ENCODE measurements around the gene CSMD2. TPM values are rescaled to one million over a fixed set of nuclear protein-coding genes. Genes with fewer than 3 reads are reported as not detected.

Gene CSMD2
- total RNA-seq, 2 experiments from 2014 or later = not detected

DNA sequence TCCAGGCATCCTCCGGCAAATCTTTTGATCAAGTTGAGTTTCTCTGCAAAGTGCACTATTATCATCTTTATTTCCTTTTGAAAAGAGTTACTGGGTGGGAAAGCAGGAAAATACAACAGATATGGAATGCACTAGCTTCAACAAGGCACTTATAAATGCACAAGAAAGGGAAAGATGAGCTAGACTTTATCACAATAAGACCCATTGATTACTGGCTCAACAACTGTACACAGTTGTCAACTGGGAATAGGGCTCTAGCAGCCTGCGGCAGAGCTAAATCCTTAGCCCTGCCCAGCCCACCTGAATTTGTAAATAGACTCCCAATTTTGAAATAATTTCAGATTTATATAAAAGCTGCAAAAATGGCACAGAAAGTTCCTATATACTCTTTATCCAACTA lies 111.4 kb downstream of the CSMD2 start:
- no TSS peak for BruUV-seq (replicated peaks)
- Histone ChIP-seq H3K4me3 (ENCODE audit: low read depth, low read length, poor library complexity, severe bottlenecking) (no peak overlapping the region), H3K9me3 (ENCODE audit: low read length) (no peaks in the 10 kb centered on the region), H4K20me1 (ENCODE audit: insufficient read depth, low read length) (no peaks in the 10 kb centered on the region), H3K79me2 (ENCODE audit: insufficient read depth, low read depth, low read length) (no peaks in the 10 kb centered on the region), H3K9me2 (ENCODE audit: insufficient read depth, low read length) (no peaks in the 10 kb centered on the region), H2AFZ (ENCODE audit: low read length) (no peak overlapping the region), H3K36me3 (ENCODE audit: insufficient read depth, low read length) (no peaks in the 10 kb centered on the region), H3K4me1 (ENCODE audit: insufficient read depth, low read length, poor library complexity, severe bottlenecking) (no peaks in the 10 kb centered on the region), H3K4me2 (ENCODE audit: low read length) (no peak overlapping the region), H3K27ac (ENCODE audit: low read depth, low read length, poor library complexity, severe bottlenecking) (no peak overlapping the region)
- DNase-seq (ENCODE audit: low spot score) = no peak
- CTCF ChIA-PET (ENCODE audit: unreplicated experiment) = no interaction called here
- POLR2A ChIA-PET = interaction anchor here (0.6 to 0.7 kb wide), 2 partner anchors 165 to 197 kb away, joined by 3 read pairs; no protein-coding TSS in a partner anchor
- intact Hi-C loops (cut with micrococcal nuclease; ENCODE audit: unreplicated experiment) = no loop called here
- TF ChIP-seq, protein P1, sequence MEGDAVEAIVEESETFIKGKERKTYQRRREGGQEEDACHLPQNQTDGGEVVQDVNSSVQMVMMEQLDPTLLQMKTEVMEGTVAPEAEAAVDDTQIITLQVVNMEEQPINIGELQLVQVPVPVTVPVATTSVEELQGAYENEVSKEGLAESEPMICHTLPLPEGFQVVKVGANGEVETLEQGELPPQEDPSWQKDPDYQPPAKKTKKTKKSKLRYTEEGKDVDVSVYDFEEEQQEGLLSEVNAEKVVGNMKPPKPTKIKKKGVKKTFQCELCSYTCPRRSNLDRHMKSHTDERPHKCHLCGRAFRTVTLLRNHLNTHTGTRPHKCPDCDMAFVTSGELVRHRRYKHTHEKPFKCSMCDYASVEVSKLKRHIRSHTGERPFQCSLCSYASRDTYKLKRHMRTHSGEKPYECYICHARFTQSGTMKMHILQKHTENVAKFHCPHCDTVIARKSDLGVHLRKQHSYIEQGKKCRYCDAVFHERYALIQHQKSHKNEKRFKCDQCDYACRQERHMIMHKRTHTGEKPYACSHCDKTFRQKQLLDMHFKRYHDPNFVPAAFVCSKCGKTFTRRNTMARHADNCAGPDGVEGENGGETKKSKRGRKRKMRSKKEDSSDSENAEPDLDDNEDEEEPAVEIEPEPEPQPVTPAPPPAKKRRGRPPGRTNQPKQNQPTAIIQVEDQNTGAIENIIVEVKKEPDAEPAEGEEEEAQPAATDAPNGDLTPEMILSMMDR (conservative IDR thresholded peaks at IDR 0.05; ENCODE audit: low read length) = no peak
- TF ChIP-seq EZH2phosphoT487 (IDR thresholded peaks at IDR 0.05; ENCODE audit: borderline replicate concordance, low read depth, low read length) = no peak

DNA sequence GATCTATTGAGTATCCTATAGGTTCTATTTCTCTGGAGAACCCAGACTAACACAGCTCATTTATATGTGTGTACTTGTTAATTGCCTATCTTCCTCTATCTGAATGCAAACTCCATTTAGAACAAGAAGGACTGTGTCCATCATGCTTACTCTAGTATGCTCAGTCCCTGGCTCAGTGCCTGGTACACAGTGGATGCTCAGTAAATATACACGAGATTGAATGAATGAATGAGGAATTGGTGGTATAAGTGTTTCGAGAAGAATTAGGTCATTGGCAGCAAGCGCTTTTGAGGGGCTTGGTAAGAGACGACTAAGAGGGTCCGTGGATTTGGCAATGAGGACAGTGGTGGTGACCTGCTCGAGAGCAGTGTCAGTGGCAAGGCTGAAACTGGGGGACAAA lies 112.5 kb downstream of the CSMD2 start:
- POLR2A ChIA-PET = no interaction called here

More for the DNA sequence above, 112.5 kb downstream of the CSMD2 start:
- Histone ChIP-seq H3K36me3 (ENCODE audit: insufficient read depth, low read length) (no peaks in the 10 kb centered on the region), H4K20me1 (ENCODE audit: insufficient read depth, low read length) (no peaks in the 10 kb centered on the region), H3K4me2 (ENCODE audit: low read length) (no peak overlapping the region), H3K9me3 (ENCODE audit: low read length) (no peaks in the 10 kb centered on the region), H2AFZ (ENCODE audit: low read length) (no peak overlapping the region), H3K4me3 (ENCODE audit: low read depth, low read length, poor library complexity, severe bottlenecking) (no peak overlapping the region), H3K9me2 (ENCODE audit: insufficient read depth, low read length) (no peaks in the 10 kb centered on the region), H3K27ac (ENCODE audit: low read depth, low read length, poor library complexity, severe bottlenecking) (no peak overlapping the region), H3K4me1 (ENCODE audit: insufficient read depth, low read length, poor library complexity, severe bottlenecking) (no peaks in the 10 kb centered on the region), H3K79me2 (ENCODE audit: insufficient read depth, low read depth, low read length) (no peaks in the 10 kb centered on the region)
- no TSS peak for BruUV-seq (replicated peaks)
- no peak for DNase-seq (ENCODE audit: low spot score)
- CTCF ChIA-PET (ENCODE audit: unreplicated experiment) = no interaction called here
- intact Hi-C loops (cut with micrococcal nuclease; ENCODE audit: unreplicated experiment) = no loop called here
- TF ChIP-seq, protein P1 (conservative IDR thresholded peaks at IDR 0.05; ENCODE audit: low read length) = no peak
- no peak for TF ChIP-seq EZH2phosphoT487 (IDR thresholded peaks at IDR 0.05; ENCODE audit: borderline replicate concordance, low read depth, low read length)
